ENCODE results near the gene SYNGR3. TPM values are rescaled to one million over a fixed set of nuclear protein-coding genes. Genes with fewer than 3 reads are reported as not detected.
"Not testable (repeated sequence)": the region's sequence is repeated elsewhere in the genome, so short reads cannot be mapped to it uniquely, and the experiment has no call there.

Gene SYNGR3
- total RNA-seq, 1 donor from 2014 or later: 8.3 TPM

GRCh38 chr16:1947369-1947670, 42.5 kb upstream of the SYNGR3 start:
- DNase-seq (ENCODE audit: extremely low spot score in 2 of 2): no peak
- no peaks in the 10 kb centered on the region for H3K9me3 ChIP-seq
- H3K4me3 ChIP-seq: no peak overlapping the region
- no peaks in the 10 kb centered on the region for H3K36me3 ChIP-seq
- no peaks in the 10 kb centered on the region for H3K27me3 ChIP-seq
- no peak overlapping the region for H3K27ac ChIP-seq
- TF ChIP-seq POLR2AphosphoS5 (IDR thresholded peaks at IDR 0.05; ENCODE audit: insufficient read depth in 1 of 2, low read depth in 1 of 2) (no peak), POLR2A (IDR thresholded peaks at IDR 0.05) (no peak), CTCF (IDR thresholded peaks at IDR 0.05) (no peak)
- intact Hi-C loops (cut with DNase I): no loop called here
- H3K4me1 ChIP-seq: peaks cover 10% of the 10 kb centered on the region

GRCh38 chr16:1949507-1949906, 40.3 kb upstream of the SYNGR3 start:
- Histone ChIP-seq H3K9me3 (no peaks in the 10 kb centered on the region), H3K36me3 (no peaks in the 10 kb centered on the region), H3K27ac (no peak overlapping the region), H3K4me1 (no peaks in the 10 kb centered on the region), H3K27me3 (no peaks in the 10 kb centered on the region), H3K4me3 (no peak overlapping the region)
- no peak for TF ChIP-seq POLR2AphosphoS5 (IDR thresholded peaks at IDR 0.05; ENCODE audit: insufficient read depth in 1 of 2, low read depth in 1 of 2)
- no peak for TF ChIP-seq POLR2A (IDR thresholded peaks at IDR 0.05)
- TF ChIP-seq CTCF (IDR thresholded peaks at IDR 0.05): no peak
- no peak for DNase-seq (ENCODE audit: extremely low spot score in 2 of 2)
- intact Hi-C loops (cut with DNase I): no loop called here

- intact Hi-C loops (cut with DNase I): no loop called here
- Histone ChIP-seq H3K27me3 (no peaks in the 10 kb centered on the region), H3K4me1 (no peaks in the 10 kb centered on the region), H3K27ac (no peak overlapping the region), H3K9me3 (no peaks in the 10 kb centered on the region), H3K36me3 (no peaks in the 10 kb centered on the region), H3K4me3 (no peak overlapping the region)
- TF ChIP-seq POLR2AphosphoS5 (IDR thresholded peaks at IDR 0.05; ENCODE audit: insufficient read depth in 1 of 2, low read depth in 1 of 2): no peak
- DNase-seq (ENCODE audit: extremely low spot score in 2 of 2): no peak
Observed at GRCh38 chr16:1950047-1950446, 39.7 kb upstream of the SYNGR3 start.

- TF ChIP-seq POLR2AphosphoS5 (IDR thresholded peaks at IDR 0.05; ENCODE audit: insufficient read depth in 1 of 2, low read depth in 1 of 2): no peak
- TF ChIP-seq CTCF (IDR thresholded peaks at IDR 0.05): no peak
- no peak for TF ChIP-seq POLR2A (IDR thresholded peaks at IDR 0.05)
- DNase-seq (ENCODE audit: extremely low spot score in 2 of 2): no peak
- Histone ChIP-seq H3K4me1 (no peaks in the 10 kb centered on the region), H3K27me3 (no peaks in the 10 kb centered on the region), H3K27ac (no peak overlapping the region), H3K4me3 (no peak overlapping the region), H3K9me3 (no peaks in the 10 kb centered on the region), H3K36me3 (no peaks in the 10 kb centered on the region)
- intact Hi-C loops (cut with DNase I): no loop called here
Observed at GRCh38 chr16:1950559-1950958, 39.2 kb upstream of the SYNGR3 start.

GRCh38 chr16:1953734-1954133, 36.0 kb upstream of the SYNGR3 start:
- no peaks in the 10 kb centered on the region for H3K4me1 ChIP-seq
- H3K27ac ChIP-seq: no peak overlapping the region
- no peak for TF ChIP-seq POLR2A (IDR thresholded peaks at IDR 0.05)
- TF ChIP-seq CTCF (IDR thresholded peaks at IDR 0.05): no peak
- no peak for TF ChIP-seq POLR2AphosphoS5 (IDR thresholded peaks at IDR 0.05; ENCODE audit: insufficient read depth in 1 of 2, low read depth in 1 of 2)
- H3K27me3 ChIP-seq: no peaks in the 10 kb centered on the region
- no peak for DNase-seq (ENCODE audit: extremely low spot score in 2 of 2)
- H3K4me3 ChIP-seq: no peak overlapping the region
- H3K36me3 ChIP-seq: no peaks in the 10 kb centered on the region
- intact Hi-C loops (cut with DNase I): no loop called here
- no peaks in the 10 kb centered on the region for H3K9me3 ChIP-seq

- intact Hi-C loops (cut with DNase I); H3K27ac ChIP-seq; DNase-seq (ENCODE audit: extremely low spot score in 2 of 2); H3K27me3 ChIP-seq; H3K9me3 ChIP-seq; H3K4me3 ChIP-seq: not testable (repeated sequence)
- Histone ChIP-seq H3K36me3 (peaks cover 0 to 20% of the 10 kb centered on the region in 2 donors), H3K4me1 (peaks cover 21% of the 10 kb centered on the region)
Observed at GRCh38 chr16:1957434-1958142, 32.2 kb upstream of the SYNGR3 start.

GRCh38 chr16:1958143-1958491, 31.7 kb upstream of the SYNGR3 start:
- H3K4me1 ChIP-seq: peaks cover 24% of the 10 kb centered on the region
- not testable (repeated sequence) for H3K27me3 ChIP-seq

More at GRCh38 chr16:1958143-1958491, 31.7 kb upstream of the SYNGR3 start:
- DNase-seq (ENCODE audit: extremely low spot score in 2 of 2); H3K27ac ChIP-seq; H3K4me3 ChIP-seq; H3K9me3 ChIP-seq; intact Hi-C loops (cut with DNase I): not testable (repeated sequence)
- H3K36me3 ChIP-seq: peaks cover 0 to 25% of the 10 kb centered on the region in 2 donors
